HG02981 (cell line): ENCODE results near the gene PPM1H.
"Not testable (repeated sequence)": the region's sequence is repeated elsewhere in the genome, so short reads cannot be mapped to it uniquely, and the experiment has no call there.

ENCODE experiments used
- ATAC-seq: cut with Tn5 transposase; IDR thresholded peaks from one replicate; pipeline ENCODE4 v1.9.1; 2021; ENCODE audit warnings: mild to moderate bottlenecking, moderate library complexity; ENCODE audit not compliant: unreplicated experiment

Gene PPM1H

DNA sequence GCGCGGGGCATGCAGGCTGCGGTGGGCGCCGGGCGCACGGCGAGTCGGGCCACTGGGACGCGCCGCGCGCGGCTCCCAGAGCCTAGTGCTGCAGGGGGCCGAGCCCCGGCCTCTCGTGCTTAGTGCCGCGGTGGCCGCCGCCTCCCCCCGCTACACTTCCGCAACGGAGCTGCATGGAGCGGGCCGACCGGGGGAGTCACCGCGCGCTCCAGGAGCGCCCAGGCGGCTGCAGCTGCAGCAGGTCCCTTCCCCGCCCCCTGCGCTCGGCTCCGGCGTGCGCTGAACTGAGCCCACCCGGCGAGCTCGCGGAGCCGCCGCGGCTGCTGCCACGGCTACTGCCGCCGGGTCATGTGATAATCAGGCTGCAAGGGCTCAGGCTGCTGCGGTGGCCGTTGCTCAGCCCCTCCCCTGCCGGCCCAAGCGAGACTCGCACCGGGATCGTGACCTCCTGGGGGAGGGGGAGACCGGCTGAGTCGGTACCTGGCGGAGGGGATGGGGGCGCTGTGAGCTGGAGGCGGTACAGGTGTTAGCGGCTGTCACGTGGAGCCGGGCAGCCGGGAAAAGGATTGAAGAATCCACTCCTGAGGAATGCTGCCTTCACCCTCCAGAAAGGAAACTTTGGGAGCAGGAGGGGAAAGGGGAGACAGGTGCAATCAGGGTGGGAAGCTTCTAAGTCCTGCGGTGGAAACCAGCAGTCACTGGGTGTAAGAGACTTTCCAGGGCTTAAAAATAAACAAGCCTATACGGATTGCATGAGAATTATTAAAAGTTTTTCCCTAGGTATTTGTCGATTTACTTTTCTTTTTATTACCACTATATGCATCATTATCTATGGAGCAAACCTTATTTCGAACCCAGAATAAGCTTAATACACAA lies at the start of gene PPM1H:
Gene PPM1H, minus strand, starts transcription at position 352 of the 876 bp plus-strand sequence. CDS start 414 bp downstream, outside the sequence.
- ATAC-seq = peak; percentile 85

DNA sequence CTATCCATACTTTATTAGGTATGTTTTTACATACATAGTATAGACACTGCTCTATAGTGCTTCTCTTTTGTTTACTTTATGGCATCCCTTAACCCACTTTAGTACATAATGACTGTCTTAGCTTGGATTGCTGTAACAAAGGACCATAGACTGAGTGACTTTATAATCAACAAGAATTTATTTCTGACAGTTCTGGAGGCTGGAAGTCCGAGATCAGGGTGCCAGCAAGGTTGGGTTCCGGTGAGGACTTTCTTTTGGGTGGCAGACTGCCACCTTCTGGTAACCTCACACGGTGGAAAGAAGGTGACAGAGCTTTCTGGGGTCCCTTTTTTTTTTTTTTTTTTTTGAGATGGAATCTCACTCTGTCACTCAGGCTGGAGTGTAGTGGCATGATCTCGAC lies 48.6 kb upstream of the PPM1H start:
- no peak for ATAC-seq

DNA sequence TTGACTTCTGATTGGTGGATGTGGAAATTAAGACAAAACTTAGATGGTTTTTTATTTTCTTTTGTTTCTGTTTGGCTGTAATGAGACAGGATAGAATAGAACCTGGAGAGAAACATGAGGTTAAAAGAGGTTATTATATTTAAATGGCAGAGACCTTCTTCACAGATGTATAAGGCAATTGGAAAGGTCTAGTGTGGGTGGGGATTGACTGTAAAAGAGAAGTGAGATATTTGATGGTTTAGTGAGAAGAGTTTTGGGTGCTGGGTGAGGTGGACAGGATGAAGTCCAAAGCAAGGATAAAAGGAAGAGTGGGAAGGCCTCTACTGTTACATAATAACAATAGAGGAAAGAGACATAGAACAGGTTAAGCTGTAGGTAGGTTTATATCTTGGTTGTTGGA lies 43.8 kb upstream of the PPM1H start:
- ATAC-seq = no peak

GRCh38 chr12:62977883-62978282 lies 42.9 kb upstream of the PPM1H start:
- ATAC-seq = no peak

DNA sequence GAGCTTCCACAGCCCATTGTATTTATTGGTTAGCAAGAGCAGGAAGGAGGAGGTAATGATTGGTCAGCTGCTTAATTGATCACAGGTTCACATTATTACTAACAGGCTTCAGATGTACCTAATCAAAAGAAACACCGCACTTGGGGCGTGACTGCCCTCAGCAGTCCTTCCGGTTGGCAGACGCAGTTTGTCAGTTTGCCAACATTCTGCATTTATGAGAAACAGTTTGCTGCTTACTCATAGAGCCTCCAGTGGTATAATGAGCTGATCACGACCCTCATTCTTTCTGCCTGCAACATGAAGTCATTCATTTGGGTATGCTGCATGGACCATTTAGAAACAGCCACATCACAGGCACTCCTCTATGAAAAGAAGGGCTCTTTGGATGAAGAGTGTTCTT lies 42.5 kb upstream of the PPM1H start:
- no peak for ATAC-seq

DNA sequence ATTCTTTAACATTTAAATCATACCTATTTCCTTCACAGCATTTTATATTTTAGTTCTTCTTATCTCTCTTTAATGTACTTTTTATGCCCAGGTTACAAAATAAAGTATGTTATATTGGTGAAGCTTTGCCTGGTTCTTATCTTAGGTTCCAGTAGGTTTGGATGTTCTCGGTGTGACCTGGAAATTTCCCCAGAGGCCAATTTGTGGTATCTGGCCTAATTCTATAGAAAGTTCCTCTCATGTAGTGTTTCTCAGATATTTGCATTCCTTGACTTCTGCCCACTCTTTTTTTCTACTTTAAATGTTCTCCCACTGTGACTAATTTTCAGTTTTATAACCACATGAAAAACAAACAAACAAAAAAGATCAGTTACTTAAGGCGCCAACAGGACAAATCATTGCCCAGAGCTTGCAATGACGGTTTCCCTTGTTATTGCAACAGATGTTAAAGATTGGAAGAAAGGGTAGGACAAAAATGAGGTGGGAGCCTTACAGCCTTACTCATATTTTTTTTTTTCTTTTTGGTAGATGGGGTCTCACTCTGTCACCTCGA lies 41.2 kb upstream of the PPM1H start:
- ATAC-seq = no peak

DNA sequence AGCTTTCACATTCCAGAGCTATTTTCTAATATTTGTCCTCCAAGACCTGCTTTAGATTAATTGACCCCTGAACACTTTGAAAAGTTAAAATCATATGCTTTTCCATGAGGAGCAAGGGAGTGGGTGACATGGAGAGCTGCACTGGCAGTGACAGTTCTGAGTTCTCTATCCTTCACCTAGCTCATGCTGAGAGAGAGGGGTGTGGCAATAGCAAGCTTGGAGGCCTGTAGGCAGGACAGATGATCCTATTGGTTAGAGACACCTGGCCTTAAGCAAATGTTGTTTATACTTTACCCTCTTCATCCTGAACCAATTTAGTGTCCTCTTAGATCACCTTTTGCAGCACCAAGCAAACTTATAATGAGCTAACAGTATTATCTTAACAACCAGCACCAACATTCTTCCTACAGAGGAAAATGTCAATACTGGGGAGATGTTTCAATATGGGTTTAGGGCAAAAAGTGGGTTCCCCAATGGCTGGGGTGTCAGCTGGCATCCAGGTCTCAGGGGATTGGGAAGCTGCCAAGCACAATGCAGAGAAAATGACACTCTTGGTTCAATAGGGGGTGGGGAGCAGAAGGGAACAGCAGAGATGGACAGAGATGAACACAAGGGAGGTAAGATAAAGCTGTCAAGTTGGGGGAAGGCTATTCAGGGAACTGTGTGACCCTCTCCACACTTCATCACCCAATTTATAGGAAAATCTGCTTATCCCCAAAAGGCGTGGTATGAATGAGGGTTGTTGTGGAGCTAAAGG lies 37.0 kb upstream of the PPM1H start:
- ATAC-seq = no peak

GRCh38 chr12:62969695-62970094 lies 34.7 kb upstream of the PPM1H start:
- ATAC-seq = no peak

DNA sequence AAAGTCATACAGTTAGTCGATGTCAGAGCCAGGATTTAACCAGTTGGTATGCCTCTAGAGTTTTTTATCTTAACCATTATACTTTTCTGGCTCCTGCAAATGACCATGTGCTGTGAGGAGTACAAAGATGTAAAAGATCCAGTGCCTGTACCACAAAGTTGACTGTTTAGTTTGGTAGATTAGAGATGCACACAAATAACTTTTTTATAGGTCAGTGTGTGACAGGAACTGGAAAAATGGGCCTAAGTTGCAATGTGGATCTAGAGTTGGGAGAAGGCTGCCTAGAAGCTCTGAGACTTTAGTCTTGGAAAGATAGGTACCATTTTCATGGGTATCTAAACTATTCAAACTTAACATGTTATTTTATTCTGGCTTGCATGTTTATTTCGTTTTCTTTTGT lies 32.8 kb upstream of the PPM1H start:
- ATAC-seq = no peak

DNA sequence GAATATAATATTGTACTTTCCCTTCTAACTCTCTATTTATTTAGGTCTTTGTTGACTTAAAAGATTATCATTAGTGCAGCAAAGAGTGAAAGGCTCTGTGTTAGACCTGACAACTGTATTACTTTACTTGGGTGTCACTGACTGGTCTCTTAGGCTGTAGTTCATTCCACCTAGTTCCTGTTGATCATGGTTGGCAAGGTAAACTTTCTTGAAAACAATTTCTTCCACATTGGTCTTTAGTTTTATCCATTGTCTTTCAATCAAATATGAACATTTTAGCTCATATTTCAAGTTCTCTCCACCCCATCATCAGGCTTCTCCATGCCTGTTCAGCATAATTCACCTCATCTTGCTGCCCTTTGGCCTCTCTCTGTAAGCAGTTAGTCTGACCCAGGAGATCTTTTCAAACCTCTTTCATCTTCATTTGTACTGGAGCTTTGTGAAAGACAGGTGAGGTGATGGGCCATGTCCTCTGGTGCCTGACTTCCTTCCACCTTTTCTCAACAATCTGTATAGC lies 32.1 kb upstream of the PPM1H start:
- ATAC-seq = no peak

DNA sequence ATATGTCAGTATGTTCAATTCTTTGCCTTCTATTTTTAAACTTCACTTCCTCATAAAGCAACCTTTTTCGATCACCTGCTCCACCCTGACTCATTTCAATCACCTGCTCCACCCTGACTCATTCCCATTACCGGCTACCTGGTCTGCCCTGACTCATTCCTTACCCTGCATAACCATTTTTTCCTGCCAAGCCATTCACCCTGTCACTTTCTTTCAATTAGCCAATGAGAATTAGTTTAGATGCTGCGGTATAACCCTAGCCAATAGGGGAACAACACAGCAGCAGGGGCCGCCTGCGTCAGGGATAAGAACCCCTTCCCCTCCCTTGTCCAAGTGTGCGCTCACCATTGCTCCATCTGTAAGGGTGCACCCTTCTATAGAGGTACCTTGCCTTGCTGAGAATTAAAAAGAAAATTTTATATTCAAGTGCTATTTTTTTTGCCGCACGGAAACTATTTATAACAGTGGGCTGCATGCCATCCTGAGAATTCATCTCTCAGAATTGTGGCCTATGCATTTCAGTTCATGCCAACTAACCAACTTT lies 31.6 kb upstream of the PPM1H start:
- not testable (repeated sequence) for ATAC-seq

DNA sequence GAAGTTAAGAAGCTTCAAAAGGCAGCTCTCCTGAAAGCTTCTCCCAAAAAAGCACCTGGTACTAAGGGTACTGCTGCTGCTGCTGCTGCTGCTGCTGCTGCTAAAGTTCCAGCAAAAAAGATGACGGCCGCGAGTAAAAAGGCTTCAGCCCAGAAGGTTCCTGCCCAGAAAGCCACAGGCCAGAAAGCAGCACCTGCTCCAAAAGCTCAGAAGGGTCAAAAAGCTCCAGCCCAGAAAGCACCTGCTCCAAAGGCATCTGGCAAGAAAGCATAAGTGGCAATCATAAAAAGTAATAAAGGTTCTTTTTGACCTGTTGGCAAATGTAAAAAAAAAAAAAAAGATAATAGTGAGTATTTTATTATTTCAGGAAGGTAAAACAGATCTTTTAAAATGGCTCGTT lies 30.8 kb upstream of the PPM1H start:
- not testable (repeated sequence) for ATAC-seq

DNA sequence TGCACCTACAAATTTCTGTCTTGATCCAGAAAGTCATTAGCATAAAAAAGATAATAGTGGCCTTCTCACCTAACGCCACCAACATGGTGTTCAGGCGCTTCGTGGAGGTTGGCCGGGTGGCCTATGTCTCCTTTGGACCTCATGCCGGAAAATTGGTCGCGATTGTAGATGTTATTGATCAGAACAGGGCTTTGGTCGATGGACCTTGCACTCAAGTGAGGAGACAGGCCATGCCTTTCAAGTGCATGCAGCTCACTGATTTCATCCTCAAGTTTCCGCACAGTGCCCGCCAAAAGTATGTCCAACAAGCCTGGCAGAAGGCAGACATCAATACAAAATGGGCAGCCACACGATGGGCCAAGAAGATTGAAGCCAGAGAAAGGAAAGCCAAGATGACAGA lies 30.3 kb upstream of the PPM1H start:
- not testable (repeated sequence) for ATAC-seq

DNA sequence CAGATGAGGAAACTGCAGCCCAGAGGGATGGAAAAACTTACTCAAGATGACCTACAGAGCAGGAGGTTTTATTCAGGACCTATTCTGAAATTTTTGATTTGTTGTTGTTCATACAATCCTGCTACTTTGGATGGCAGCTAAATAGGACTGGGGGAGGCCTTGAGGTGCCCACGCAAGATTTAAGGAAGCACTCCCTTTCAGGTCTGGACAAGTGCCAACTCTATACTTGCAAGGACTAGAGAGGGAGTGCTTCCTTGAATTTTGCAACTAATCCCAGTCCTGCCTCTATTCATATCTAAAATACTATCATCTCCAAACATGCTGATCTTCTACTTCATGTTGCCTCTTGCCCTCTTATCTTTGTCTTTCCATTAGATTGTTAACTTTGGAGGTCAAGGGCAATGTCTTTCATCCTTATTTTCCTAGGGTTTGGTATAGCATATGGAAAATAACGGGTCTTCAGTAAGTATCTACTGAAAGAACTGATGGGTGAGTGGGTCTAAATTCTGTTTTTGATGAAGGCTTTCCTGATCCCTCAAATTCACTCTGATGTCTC lies 28.6 kb upstream of the PPM1H start:
- ATAC-seq = no peak

DNA sequence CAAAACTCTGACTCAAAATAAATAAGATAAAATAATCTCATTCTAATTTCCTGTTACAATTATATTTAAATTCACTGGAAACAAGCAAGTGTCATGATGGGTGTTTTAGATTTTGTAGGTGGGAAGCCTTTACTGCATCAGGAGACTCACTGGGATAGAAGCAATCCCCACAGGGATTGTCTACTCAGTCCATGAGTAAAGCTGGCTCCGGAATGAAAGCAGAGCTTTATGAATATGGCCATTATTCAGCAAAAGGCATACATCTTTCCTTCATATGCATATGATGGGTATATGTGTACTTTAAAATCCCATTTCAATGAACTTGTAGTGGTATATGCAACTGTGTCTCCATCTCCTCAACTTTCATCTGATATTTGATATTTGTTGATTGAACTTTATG lies 25.4 kb upstream of the PPM1H start:
- no peak for ATAC-seq

- no peak for ATAC-seq
Measured at GRCh38 chr12:62959745-62960144, 24.8 kb upstream of the PPM1H start.

DNA sequence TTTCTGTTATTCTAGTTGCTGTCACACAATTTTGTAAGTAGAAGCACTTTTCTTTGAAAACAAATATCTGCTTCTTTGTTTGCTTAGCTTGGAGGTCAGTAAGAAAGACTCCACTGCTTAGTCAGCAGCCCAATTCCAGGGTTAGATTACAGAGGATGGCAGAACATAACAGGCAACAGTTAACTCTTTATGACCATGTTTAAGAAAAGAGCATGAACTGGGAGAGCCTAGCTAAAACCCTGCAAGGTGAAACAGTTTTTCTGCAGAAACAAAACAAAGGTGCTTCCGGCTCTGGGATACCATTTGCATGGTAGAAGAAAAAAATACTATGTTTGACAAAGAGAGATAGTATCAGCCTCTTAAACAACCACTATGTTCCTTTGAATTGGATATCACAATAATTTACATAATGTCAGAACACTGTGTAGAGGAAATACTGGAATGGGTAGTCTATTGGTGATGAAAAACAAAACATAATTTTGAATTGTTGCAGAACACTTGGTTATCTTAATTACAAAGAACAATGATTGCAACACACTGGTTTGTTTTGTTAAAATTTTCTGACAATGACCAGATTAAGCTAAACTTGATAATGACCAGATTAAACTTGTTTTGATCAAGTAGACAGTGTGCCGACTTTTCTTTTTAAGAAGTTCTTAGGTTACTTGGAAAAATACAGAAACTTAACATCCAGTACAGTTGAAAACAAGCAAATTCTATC lies 22.4 kb upstream of the PPM1H start:
- no peak for ATAC-seq

- ATAC-seq = no peak
Measured at GRCh38 chr12:62955678-62956077, 20.7 kb upstream of the PPM1H start.

GRCh38 chr12:62950317-62950716 lies 15.4 kb upstream of the PPM1H start:
- ATAC-seq = no peak

DNA sequence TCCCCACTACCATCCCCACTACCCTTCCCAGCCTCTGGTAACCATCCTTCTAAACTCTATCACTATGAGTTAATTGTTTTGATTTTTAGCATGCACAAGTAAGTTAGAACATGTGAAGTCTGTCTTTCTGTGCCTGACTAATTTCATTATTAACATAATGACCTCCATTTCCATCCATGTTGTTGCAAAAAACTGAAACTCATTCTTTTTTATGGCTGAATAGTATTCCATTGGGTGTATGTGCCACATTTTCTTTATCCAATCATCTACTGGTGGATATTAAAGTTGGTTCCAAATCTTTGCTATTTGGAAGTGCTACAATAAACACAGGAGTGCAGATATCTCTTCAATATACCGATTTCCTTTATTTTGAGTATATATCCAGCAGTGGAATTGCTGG lies 13.2 kb upstream of the PPM1H start:
- no peak for ATAC-seq
